ENCODE data around the gene CRABP2. TPM values are rescaled to one million over a fixed set of nuclear protein-coding genes. Genes with fewer than 3 reads are reported as not detected.

The CRABP2 gene
- total and polyA plus RNA-seq, 2 experiments from 2014 or later: 45.9 to 137 TPM

- H3K79me2 ChIP-seq (replicated peaks; ENCODE audit: insufficient read depth): peaks cover 50% of the 10 kb centered on the region
- peaks cover 13% of the 10 kb centered on the region for H4K20me1 ChIP-seq (replicated peaks; ENCODE audit: insufficient read depth)
- H3K4me3 ChIP-seq: no peak overlapping the region
- Mint-ChIP-seq H3K9me3 (no peaks in the 10 kb centered on the region; the same call in 1 of the 3 replicates), H3K36me3 (ENCODE audit: low read depth) (peaks cover 51% of the 10 kb centered on the region), H3K4me1 (peaks cover 57% of the 10 kb centered on the region), H3K27ac (peak overlapping the region; percentile 100; the same call in 1 of the 2 replicates), H3K27me3 (ENCODE audit: insufficient read depth, low read depth, poor library complexity) (peaks cover 33% of the 10 kb centered on the region), H3K4me3 (no peak overlapping the region; the same call in 2 of the 3 replicates)
- H3K9me2 ChIP-seq (ENCODE audit: insufficient read depth): no peaks in the 10 kb centered on the region
- H3K4me1 ChIP-seq (ENCODE audit: insufficient read depth): peaks cover 59% of the 10 kb centered on the region
- no peak for ATAC-seq
- no peaks in the 10 kb centered on the region for H3K27me3 ChIP-seq (ENCODE audit: insufficient read depth)
- no peak for TF ChIP-seq EZH2 (IDR thresholded peaks at IDR 0.05; ENCODE audit: low read depth, unreplicated experiment)
- no peak for TF ChIP-seq ZNF331 (CRISPR knock-in tag; IDR thresholded peaks at IDR 0.05; ENCODE audit: low read depth)
- no peak for TF ChIP-seq STAT1 (IDR thresholded peaks at IDR 0.05; ENCODE audit: unreplicated experiment)
- no peak for TF ChIP-seq POLR2AphosphoS5 (IDR thresholded peaks at IDR 0.05; ENCODE audit: low read depth)
- TF ChIP-seq JUNB (IDR thresholded peaks at IDR 0.05; ENCODE audit: unreplicated experiment): no peak
- TF ChIP-seq CREB1 (CRISPR knock-in tag; IDR thresholded peaks at IDR 0.05; ENCODE audit: low read depth): no peak
- TF ChIP-seq EZH2phosphoT487 (IDR thresholded peaks at IDR 0.05; ENCODE audit: unreplicated experiment): no peak
- no peak for TF ChIP-seq REST (IDR thresholded peaks at IDR 0.05; ENCODE audit: unreplicated experiment)
- TF ChIP-seq ZNF114 (CRISPR knock-in tag; IDR thresholded peaks at IDR 0.05): no peak
- TF ChIP-seq NANOG (IDR thresholded peaks at IDR 0.05; ENCODE audit: borderline replicate concordance): no peak
- TF ChIP-seq, protein P1, sequence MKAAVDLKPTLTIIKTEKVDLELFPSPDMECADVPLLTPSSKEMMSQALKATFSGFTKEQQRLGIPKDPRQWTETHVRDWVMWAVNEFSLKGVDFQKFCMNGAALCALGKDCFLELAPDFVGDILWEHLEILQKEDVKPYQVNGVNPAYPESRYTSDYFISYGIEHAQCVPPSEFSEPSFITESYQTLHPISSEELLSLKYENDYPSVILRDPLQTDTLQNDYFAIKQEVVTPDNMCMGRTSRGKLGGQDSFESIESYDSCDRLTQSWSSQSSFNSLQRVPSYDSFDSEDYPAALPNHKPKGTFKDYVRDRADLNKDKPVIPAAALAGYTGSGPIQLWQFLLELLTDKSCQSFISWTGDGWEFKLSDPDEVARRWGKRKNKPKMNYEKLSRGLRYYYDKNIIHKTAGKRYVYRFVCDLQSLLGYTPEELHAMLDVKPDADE (IDR thresholded peaks at IDR 0.05): no peak
- no peak for TF ChIP-seq ZNF462 (CRISPR knock-in tag; IDR thresholded peaks at IDR 0.05)
- TF ChIP-seq, protein P2, sequence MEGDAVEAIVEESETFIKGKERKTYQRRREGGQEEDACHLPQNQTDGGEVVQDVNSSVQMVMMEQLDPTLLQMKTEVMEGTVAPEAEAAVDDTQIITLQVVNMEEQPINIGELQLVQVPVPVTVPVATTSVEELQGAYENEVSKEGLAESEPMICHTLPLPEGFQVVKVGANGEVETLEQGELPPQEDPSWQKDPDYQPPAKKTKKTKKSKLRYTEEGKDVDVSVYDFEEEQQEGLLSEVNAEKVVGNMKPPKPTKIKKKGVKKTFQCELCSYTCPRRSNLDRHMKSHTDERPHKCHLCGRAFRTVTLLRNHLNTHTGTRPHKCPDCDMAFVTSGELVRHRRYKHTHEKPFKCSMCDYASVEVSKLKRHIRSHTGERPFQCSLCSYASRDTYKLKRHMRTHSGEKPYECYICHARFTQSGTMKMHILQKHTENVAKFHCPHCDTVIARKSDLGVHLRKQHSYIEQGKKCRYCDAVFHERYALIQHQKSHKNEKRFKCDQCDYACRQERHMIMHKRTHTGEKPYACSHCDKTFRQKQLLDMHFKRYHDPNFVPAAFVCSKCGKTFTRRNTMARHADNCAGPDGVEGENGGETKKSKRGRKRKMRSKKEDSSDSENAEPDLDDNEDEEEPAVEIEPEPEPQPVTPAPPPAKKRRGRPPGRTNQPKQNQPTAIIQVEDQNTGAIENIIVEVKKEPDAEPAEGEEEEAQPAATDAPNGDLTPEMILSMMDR (conservative IDR thresholded peaks at IDR 0.05; ENCODE audit: low read depth in 2 of 2): no peak
- peak overlapping the region; percentile 85; the same call in 1 of the 2 replicates for H3K27ac ChIP-seq (ENCODE audit: low read depth)
- no peak overlapping the region for H2AFZ ChIP-seq
- DNase-seq (ENCODE audit: low spot score): no peak
- peaks cover 44% of the 10 kb centered on the region for H3F3A ChIP-seq (replicated peaks; ENCODE audit: low read depth)
- peaks cover 5% of the 10 kb centered on the region; the same call in 1 of the 2 replicates for H3K36me3 ChIP-seq (ENCODE audit: insufficient read depth)
- H3K4me2 ChIP-seq: no peak overlapping the region
Measured at GRCh38 chr1:156744344-156744743, 39.0 kb upstream of the CRABP2 start.
